Calu3 (cell line): ENCODE measurements around the gene COPS7A. TPM values are rescaled to one million over a fixed set of nuclear protein-coding genes. Genes with fewer than 3 reads are reported as not detected.

Source experiments
- BruUV-seq: library from RNA; stranded (reverse); fragments of 400-500 nt; replicated peaks from 2 replicates; lab custom pipeline; 2021; lab: Mats Ljungman, UMichigan
- CTCF ChIA-PET: fragments of 300-600 bp; sonication (Branson Sonifier 250); formaldehyde crosslinking; loops from one replicate; lab custom pipeline; 2022; ENCODE audit warnings: antibody characterized with exemption; lab: Charles Lee
- DNase-seq: peaks from one replicate; pipeline ENCODE4 v3.0.0; 2022
- H3K27ac Mint-ChIP-seq: one replicate; pipeline ENCODE4 v1.8.0; 2022; ENCODE audit warnings: mixed read lengths; ENCODE audit not compliant: unreplicated experiment
- H3K27me3 Mint-ChIP-seq: one replicate; pipeline ENCODE4 v1.8.0; 2022; ENCODE audit warnings: mixed read lengths; ENCODE audit not compliant: unreplicated experiment
- H3K36me3 Mint-ChIP-seq: one replicate; pipeline ENCODE4 v1.8.0; 2022; ENCODE audit warnings: mild to moderate bottlenecking, moderate library complexity, mixed read lengths; ENCODE audit not compliant: insufficient read depth, unreplicated experiment
- H3K4me1 Mint-ChIP-seq: one replicate; pipeline ENCODE4 v1.8.0; 2022; ENCODE audit warnings: mild to moderate bottlenecking, low read depth, mixed read lengths; ENCODE audit not compliant: unreplicated experiment
- H3K4me3 Mint-ChIP-seq: one replicate; pipeline ENCODE4 v1.8.0; 2022; ENCODE audit warnings: mild to moderate bottlenecking, low read depth, moderate library complexity, mixed read lengths; ENCODE audit not compliant: unreplicated experiment
- H3K9me3 Mint-ChIP-seq: one replicate; pipeline ENCODE4 v1.8.0; 2022; ENCODE audit warnings: low read depth, mixed read lengths; ENCODE audit not compliant: unreplicated experiment
- intact Hi-C: fragments of 100-400 bp; cut with micrococcal nuclease; formaldehyde crosslinking; loops from one replicate; pipeline ENCODE4 v1.10.0; 2022; ENCODE audit not compliant: unreplicated experiment
- total RNA-seq: library from RNA; stranded (reverse); gene quantifications from 2 replicates; pipeline ENCODE4 v1.2.3, GENCODE V29; 2022
- TF ChIP-seq, protein P1 (sequence below): fragments of 200-600 bp; IDR thresholded peaks from one replicate; pipeline ENCODE4 v1.8.0; 2022; ENCODE audit warnings: antibody characterized with exemption; ENCODE audit not compliant: unreplicated experiment

The COPS7A gene
- total RNA-seq, 1 experiment from 2014 or later: 47.3 TPM

DNA sequence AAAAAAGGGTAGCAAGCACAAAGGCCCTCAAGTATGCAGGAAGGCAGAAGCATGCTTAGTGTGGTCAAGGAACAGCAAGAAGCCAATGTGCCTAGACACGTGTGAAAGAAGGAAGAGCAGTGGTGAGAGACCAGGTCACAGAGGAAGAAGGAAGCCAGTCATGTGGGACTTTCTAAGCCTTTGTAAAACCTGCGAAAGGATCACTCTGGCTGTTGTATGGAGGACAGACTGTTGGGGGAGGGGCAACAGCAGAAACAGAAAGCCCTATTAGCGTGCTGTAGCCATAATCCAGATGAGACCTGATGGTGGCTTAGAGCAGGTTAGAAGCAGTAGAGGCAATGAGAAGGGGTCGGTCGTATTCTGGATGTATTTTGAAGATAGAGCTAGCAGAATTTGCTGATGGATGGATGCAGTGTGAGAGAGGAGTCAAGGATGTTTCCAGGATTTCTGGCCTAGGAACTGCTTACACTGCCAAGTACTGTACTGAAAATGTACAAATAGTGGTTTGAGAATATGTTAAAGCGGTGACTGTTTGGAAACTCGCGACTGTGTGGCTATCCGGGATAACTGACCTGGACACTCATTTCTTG lies 34.8 kb downstream of the COPS7A start:
- H3K27me3 Mint-ChIP-seq: peaks cover 44% of the 10 kb centered on the region
- H3K9me3 Mint-ChIP-seq: peaks cover 2% of the 10 kb centered on the region
- H3K27ac Mint-ChIP-seq: no peak overlapping the region
- H3K36me3 Mint-ChIP-seq: peaks cover 2% of the 10 kb centered on the region
- H3K4me3 Mint-ChIP-seq: no peak overlapping the region
- intact Hi-C loops: no loop called here
- no TSS peak for BruUV-seq
- TF ChIP-seq, protein P1, sequence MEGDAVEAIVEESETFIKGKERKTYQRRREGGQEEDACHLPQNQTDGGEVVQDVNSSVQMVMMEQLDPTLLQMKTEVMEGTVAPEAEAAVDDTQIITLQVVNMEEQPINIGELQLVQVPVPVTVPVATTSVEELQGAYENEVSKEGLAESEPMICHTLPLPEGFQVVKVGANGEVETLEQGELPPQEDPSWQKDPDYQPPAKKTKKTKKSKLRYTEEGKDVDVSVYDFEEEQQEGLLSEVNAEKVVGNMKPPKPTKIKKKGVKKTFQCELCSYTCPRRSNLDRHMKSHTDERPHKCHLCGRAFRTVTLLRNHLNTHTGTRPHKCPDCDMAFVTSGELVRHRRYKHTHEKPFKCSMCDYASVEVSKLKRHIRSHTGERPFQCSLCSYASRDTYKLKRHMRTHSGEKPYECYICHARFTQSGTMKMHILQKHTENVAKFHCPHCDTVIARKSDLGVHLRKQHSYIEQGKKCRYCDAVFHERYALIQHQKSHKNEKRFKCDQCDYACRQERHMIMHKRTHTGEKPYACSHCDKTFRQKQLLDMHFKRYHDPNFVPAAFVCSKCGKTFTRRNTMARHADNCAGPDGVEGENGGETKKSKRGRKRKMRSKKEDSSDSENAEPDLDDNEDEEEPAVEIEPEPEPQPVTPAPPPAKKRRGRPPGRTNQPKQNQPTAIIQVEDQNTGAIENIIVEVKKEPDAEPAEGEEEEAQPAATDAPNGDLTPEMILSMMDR: no peak
- H3K4me1 Mint-ChIP-seq: peaks cover 13% of the 10 kb centered on the region
- CTCF ChIA-PET: no interaction called here
- DNase-seq: no peak

DNA sequence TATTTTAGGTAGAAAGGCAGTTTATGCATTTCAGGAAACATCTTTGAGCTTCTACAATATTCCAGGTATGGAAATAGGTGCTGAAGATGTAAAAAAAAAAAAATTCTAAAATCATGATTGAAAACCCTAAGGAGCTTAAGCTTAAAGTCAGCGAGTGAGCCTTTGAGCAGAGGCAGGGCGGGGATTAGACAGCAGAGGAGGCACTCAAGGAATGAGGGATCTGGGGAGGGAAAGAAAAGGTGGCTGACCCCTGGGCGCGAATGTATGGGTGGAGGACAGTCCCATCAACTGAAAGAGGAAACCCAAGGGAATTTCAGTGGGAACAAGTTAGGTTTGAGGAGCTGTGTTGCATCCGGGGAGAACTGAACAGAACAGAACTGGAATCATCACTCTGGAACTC lies 35.9 kb downstream of the COPS7A start:
- intact Hi-C loops: no loop called here
- H3K9me3 Mint-ChIP-seq: peaks cover 2% of the 10 kb centered on the region

DNA sequence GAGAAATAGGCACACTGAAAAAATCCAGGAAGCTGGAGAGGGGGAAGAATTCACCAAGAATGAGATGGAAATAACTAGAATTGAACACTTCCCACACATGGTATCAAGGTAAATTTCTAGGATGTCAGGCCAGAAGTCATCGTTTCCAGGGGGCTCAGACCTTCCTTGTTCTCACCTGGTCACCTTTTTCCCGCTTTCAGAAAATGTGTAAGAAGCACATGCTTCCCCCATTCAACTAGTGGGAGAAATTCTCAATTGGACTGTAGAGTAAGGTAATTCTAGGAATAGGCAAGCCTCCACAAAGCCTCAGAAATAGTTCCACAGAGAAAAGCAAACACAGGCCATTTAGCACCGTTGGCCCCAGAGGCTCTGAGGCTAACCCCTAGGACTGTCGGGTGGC lies 39.5 kb downstream of the COPS7A start:
- peaks cover 41% of the 10 kb centered on the region for H3K36me3 Mint-ChIP-seq
- no peak overlapping the region for H3K4me3 Mint-ChIP-seq
- BruUV-seq: no TSS peak
- DNase-seq: no peak
- CTCF ChIA-PET: interaction anchor here (0.8 kb wide), 1 partner anchor 15 kb away, joined by 3 read pairs; no protein-coding TSS in a partner anchor
- H3K9me3 Mint-ChIP-seq: peaks cover 2% of the 10 kb centered on the region
- H3K27ac Mint-ChIP-seq: no peak overlapping the region
- peaks cover 48% of the 10 kb centered on the region for H3K27me3 Mint-ChIP-seq
- H3K4me1 Mint-ChIP-seq: peaks cover 39% of the 10 kb centered on the region
- TF ChIP-seq, protein P1: no peak
- intact Hi-C loops: no loop called here

More for the DNA sequence above, 35.9 kb downstream of the COPS7A start:
- TF ChIP-seq, protein P1: no peak
- no peak for DNase-seq
- Mint-ChIP-seq H3K27me3 (peaks cover 47% of the 10 kb centered on the region), H3K36me3 (peaks cover 9% of the 10 kb centered on the region), H3K27ac (no peak overlapping the region), H3K4me1 (peaks cover 17% of the 10 kb centered on the region), H3K4me3 (no peak overlapping the region)
- no TSS peak for BruUV-seq
- CTCF ChIA-PET: interaction anchor here (0.5 to 0.6 kb wide), 2 partner anchors 93 to 147 kb away, joined by 5 to 6 read pairs; no protein-coding TSS in a partner anchor

DNA sequence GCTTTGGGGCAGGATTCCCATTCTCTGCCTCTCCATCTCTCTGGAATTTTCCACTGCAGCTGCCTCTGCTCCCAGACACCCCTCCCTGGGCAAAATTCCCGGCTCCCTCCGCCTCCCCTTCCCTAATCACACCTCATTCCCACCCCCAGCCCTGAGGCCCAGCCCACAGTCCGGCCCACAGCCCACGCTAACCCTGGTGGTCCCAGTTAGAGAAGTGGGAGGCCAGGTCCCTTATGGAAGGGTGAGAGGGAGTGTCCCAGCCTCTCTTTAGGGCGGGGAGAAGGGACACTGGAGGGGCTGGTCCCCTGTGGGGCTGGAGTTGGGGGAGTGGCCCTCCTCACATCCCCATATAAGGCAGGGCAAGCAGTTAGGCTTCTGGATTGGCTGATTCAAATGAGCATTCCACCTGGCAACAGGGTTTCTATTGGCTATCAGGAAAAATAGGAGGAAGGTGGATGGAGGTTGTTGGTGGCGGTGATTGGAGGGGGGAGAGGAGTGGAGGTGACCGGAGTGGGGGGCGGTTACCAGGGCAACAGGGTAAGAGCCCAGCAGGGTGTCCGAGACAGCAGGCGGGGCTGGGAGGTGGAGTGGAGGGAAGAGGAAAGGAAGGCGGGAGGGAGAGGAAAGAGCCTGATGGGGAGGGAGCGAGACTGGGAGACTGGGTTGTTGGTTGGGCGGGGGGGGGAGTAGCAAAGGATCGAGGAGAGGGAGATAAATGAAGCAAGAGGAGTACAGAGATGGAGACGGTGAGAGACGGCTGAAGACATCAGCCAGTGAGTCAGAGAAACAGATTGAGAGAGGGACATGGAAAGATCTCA lies 40.4 kb downstream of the COPS7A start:
- H3K27ac Mint-ChIP-seq: peak overlapping the region; percentile 84
- CTCF ChIA-PET: interaction anchor here (0.8 kb wide), 1 partner anchor 14 kb away, joined by 3 read pairs; no protein-coding TSS in a partner anchor
- peaks cover 41% of the 10 kb centered on the region for H3K27me3 Mint-ChIP-seq

More for the DNA sequence above, 40.4 kb downstream of the COPS7A start:
- Mint-ChIP-seq H3K9me3 (peaks cover 2% of the 10 kb centered on the region), H3K36me3 (peaks cover 44% of the 10 kb centered on the region), H3K4me3 (peak overlapping the region; percentile 81), H3K4me1 (peaks cover 40% of the 10 kb centered on the region)
- intact Hi-C loops: no loop called here
- peak; percentile 85 for DNase-seq
- BruUV-seq: no TSS peak
- TF ChIP-seq, protein P1: no peak
